Bronchial epithelial cell (primary cell): Measurements from ENCODE around the gene SUPT3H. TPM values are rescaled to one million over a fixed set of nuclear protein-coding genes. Genes with fewer than 3 reads are reported as not detected.
"Not testable (repeated sequence)": the region's sequence is repeated elsewhere in the genome, so short reads cannot be mapped to it uniquely, and the experiment has no call there.

ENCODE experiments used
- DNase-seq: peaks from one replicate; pipeline ENCODE4 v3.0.0-alpha.2; 2010; ENCODE audit warnings: low read depth
- FAIRE-seq: peaks from 2 replicates; lab custom pipeline; 2011; peaks lifted over from hg19 to GRCh38; lab: Jason Lieb, UNC
- H3K27me3 ChIP-seq: 2 replicates; pipeline ENCODE4 v1.5.1; 2011; ENCODE audit warnings: low read length; ENCODE audit not compliant: control insufficient read depth, insufficient read depth
- H3K36me3 ChIP-seq: 2 replicates; pipeline ENCODE4 v1.5.1; 2011; ENCODE audit warnings: low read length; ENCODE audit not compliant: control insufficient read depth, insufficient read depth
- H3K4me3 ChIP-seq: 2 replicates; pipeline ENCODE4 v1.5.1; 2011; ENCODE audit warnings: mild to moderate bottlenecking, low read depth, low read length, control low read depth
- CTCF ChIP-seq: IDR thresholded peaks from 2 replicates; pipeline ENCODE4 v1.5.1; 2011; ENCODE audit warnings: mild to moderate bottlenecking, moderate library complexity, low read length, control low read depth, inconsistent platforms; ENCODE audit not compliant: insufficient read depth, severe bottlenecking
- total RNA-seq: library from RNA; depleted of rRNA; stranded (reverse); fragments of >200 nt; gene quantifications from 2 replicates; pipeline ENCODE4 v1.2.1, GENCODE V29; 2014

SUPT3H gene
- total RNA-seq, 1 donor from 2014 or later: 12.9 TPM

DNA sequence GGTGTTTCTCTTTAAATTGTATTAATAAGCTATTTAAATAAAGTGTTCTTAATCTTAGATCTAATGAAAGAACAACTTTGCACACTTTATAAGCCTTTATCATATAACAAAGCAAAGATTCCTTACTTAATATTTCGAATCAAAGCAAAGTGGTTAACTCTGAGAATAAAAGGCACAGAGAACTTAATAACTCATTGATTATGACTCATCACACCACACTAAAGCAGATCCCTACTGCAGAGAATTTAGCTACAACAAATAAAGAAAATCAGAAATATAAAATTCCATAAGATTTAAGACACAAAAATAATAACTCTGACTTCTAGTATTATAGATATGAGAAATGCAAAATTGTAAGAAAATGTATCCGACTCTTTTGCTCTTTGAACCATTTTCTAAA is 185.2 kb downstream of the SUPT3H start:
- FAIRE-seq (no peak), DNase-seq (peak; percentile 40)
- no peaks in the 10 kb centered on the region for H3K27me3 ChIP-seq
- no peak for TF ChIP-seq CTCF
- no peaks in the 10 kb centered on the region for H3K36me3 ChIP-seq
- H3K4me3 ChIP-seq: no peak overlapping the region

GRCh38 chr6:45191414-45191813 is 186.3 kb downstream of the SUPT3H start:
- DNase-seq (no peak), FAIRE-seq (no peak)
- no peak overlapping the region for H3K4me3 ChIP-seq
- H3K36me3 ChIP-seq: no peaks in the 10 kb centered on the region
- no peaks in the 10 kb centered on the region for H3K27me3 ChIP-seq
- TF ChIP-seq CTCF: no peak

DNA sequence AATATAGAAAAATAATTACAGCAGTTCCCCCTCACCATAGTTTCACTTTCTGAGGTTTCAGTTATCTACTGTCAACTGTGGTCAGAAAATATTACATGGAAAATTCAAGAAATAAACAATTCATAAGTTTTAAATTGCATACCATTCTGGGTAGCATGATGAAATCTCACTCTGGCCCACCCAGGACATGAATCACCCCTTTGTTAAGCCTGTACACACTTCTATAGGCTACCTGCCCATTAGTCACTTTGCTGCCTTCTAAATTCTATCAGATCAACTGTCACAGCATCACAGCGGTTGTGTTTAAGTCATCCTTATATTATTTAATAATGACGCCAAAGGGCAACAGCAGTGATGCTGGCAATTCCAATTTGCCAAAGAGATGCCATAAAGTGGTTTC is 189.9 kb downstream of the SUPT3H start:
- FAIRE-seq: no peak
- no peak for TF ChIP-seq CTCF
- no peak overlapping the region for H3K4me3 ChIP-seq

GRCh38 chr6:45185403-45186251 is 192.1 kb downstream of the SUPT3H start:
- DNase-seq (no peak), FAIRE-seq (no peak)
- Histone ChIP-seq H3K27me3 (no peaks in the 10 kb centered on the region), H3K36me3 (no peaks in the 10 kb centered on the region), H3K4me3 (no peak overlapping the region)
- TF ChIP-seq CTCF: no peak

More for the DNA sequence above, 189.9 kb downstream of the SUPT3H start:
- peak; percentile 90 for DNase-seq
- Histone ChIP-seq H3K36me3 (no peaks in the 10 kb centered on the region), H3K27me3 (no peaks in the 10 kb centered on the region)

GRCh38 chr6:45184937-45185336 is 192.8 kb downstream of the SUPT3H start:
- H3K4me3 ChIP-seq: no peak overlapping the region
- H3K36me3 ChIP-seq: no peaks in the 10 kb centered on the region
- FAIRE-seq (no peak), DNase-seq (no peak)
- TF ChIP-seq CTCF: no peak
- H3K27me3 ChIP-seq: no peaks in the 10 kb centered on the region

- no peaks in the 10 kb centered on the region for H3K36me3 ChIP-seq
- no peak for TF ChIP-seq CTCF
- no peak overlapping the region for H3K4me3 ChIP-seq
- FAIRE-seq: no peak
- no peaks in the 10 kb centered on the region for H3K27me3 ChIP-seq
- no peak for DNase-seq
Measured at GRCh38 chr6:45184040-45184439, 193.7 kb downstream of the SUPT3H start.

- DNase-seq, H3K36me3 ChIP-seq, H3K4me3 ChIP-seq, FAIRE-seq, H3K27me3 ChIP-seq: not testable (repeated sequence)
Measured at GRCh38 chr6:45176373-45176772, 201.4 kb downstream of the SUPT3H start.
